ENCODE measurements around the gene TBX15.
"Not testable (repeated sequence)": the region's sequence is repeated elsewhere in the genome, so short reads cannot be mapped to it uniquely, and the experiment has no call there.

Gene TBX15

DNA sequence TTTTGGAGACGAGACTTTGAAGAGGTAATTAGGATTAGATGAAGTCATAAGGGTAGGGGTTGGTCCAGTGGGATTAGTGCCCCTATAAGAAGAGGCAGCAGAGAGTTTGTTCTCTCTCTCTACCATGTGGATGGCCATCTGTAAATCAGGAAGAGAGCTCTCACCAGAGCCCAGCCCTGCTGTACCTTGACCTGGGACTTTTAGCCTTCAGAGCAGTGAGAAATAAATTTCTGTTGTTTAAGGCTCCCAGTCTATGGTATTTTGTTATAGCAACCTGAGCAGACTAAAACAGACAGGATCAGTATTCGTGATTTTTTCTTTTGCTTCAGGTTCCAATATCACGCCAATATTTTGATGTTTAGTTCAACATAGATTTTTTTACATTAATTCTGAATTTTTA lies 30.0 kb downstream of the TBX15 start:
- DNase-seq = no peak

DNA sequence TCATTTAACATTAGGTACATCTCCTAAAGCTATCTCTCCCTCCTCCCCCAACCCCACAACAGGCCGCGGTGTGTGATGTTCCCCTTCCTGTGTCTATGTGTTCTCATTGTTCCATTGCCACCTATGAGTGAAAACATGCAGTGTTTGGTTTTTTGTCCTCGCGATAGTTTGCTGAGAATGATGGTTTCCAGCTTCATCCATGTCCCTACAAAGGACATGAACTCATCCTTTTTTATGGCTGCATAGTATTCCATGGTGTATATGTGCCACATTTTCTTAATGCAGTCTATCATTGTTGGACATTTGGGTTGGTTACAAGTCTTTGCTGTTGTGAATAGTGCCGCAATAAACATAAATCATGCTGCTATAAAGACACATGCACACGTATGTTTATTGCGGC lies 30.6 kb downstream of the TBX15 start:
- not testable (repeated sequence) for DNase-seq

DNA sequence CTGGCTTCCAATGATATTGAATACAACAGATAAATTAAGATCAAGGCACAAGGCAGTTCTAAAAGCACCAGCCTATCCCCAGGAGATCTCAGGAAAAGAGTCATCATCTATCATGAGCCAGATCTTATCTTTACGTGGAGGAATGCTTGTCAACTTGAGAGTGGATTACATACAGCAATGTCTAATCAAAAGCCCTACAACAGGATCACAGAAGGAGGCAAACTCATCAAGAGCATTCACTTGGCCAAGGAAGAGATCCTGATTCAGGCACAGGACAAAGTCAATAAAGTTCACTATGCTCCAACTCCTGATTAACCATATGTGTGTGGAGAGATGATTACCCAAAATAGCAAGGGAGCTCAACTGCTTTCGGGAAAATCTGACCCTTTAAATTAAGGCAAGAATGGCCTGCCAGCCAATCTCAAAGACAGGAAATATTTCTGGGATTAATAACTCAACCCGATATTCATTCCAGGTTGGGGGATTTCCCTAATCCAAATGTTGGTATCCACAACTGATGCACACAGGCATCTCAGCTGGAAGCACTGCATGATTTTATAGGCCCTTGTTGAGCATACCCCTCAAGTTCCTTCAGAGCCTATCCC lies 33.7 kb downstream of the TBX15 start:
- no peak for DNase-seq

DNA sequence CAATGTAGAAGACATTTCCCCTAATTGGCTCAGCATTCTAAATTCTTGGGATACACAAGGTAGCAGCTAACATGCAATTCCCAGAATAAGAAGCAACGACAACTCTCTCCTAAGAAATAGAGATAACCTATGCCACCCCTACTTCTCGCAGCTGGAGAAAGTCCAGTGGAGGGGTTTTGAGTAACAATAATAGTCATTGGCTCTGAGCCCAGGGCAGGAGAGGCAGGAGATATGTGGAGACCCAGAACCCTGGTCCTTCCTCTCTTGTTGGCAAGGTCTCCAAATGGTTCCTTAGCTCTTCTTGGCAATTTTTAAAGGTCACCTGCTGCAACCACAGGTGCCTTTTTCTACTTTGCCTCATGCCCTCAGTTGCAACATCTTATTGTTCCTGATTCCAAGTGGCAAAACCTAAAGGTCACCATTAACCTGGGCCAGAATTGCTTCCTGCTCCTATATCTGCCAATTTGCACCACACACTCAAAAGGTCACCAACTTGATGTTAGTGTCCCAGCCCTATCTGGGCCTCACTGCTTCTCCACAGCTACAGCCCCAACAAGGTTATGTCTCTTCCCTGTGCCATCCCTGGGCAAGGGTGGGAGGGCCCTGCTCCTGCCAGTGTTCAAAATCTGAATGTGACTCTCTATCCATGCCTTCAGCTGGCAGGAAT lies 36.7 kb downstream of the TBX15 start:
- DNase-seq = no peak

DNA sequence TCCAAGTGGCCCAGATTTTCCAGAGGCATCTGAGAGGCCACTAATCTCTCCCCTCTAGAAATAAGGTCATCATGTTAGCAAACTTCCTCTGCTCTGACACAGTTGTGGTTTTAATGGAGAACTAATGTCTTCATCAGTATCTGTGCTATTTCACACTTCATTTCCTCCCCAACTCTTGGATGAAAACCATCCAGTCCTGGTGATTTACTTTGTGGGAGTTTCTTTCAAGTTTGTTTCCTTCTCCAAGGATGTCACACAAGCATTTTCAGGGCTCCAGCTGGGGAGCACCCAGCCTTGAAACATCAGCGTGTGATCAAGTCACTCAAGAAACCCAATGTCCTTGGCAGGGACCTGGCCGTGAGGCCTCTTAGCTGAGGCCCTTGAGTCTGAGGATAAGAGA lies 38.8 kb downstream of the TBX15 start:
- DNase-seq = no peak

DNA sequence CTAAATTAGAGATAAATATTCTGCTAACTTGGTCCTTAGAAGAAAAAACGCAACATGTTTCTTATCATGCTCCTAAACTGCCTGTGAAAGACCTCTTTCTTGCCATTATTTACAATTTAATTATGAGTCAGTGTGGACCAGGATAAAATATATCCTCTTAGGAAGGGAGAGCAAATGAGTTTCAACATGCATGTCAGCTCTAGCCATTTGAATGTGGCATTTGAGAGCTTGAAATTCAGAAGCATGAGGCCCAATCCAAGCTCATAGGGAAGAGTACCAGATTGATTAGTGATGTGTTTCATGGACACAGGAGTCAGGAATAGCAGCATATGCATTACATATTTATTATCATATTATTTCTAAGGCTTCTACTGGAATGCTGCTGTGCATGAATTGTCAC lies 39.3 kb downstream of the TBX15 start:
- no peak for DNase-seq

DNA sequence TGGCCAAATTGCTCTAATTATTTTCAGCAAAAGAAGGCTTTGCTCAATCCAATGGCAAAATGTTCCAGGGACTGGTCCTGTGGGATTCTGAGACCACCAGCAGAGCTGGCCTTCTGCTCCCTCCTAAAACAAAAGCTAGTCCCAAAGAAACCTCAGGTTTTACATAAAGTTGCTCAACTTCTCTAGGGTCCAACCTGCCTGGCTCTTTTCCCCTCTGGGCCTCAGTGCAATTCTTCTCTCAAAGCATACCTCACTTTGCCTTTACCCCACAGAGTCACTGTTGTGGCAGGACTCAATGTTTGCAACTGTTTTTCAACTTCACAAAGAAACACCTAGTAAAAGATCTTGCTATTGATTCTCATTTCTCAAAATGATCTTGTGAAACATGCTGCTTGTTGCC lies 39.8 kb downstream of the TBX15 start:
- no peak for DNase-seq

DNA sequence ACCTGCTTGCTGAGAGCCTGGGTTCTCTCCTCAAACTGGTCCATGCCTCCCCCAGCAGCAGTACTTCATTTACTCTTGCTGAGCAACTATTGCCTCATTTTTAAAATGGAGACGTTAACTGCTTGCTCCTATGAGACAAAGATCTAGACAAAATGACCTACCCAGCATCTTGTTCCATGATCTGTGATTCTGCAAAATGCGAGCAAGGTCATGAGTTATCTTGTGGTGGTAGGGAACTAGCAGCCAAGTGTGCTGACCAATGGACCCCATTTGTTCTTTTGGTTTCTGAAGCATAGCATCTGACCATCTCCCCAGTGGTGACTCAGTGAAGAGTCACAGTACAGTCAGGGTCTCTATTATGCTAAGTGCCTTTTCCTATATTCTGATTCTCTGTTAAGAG lies 40.4 kb downstream of the TBX15 start:
- DNase-seq = no peak

DNA sequence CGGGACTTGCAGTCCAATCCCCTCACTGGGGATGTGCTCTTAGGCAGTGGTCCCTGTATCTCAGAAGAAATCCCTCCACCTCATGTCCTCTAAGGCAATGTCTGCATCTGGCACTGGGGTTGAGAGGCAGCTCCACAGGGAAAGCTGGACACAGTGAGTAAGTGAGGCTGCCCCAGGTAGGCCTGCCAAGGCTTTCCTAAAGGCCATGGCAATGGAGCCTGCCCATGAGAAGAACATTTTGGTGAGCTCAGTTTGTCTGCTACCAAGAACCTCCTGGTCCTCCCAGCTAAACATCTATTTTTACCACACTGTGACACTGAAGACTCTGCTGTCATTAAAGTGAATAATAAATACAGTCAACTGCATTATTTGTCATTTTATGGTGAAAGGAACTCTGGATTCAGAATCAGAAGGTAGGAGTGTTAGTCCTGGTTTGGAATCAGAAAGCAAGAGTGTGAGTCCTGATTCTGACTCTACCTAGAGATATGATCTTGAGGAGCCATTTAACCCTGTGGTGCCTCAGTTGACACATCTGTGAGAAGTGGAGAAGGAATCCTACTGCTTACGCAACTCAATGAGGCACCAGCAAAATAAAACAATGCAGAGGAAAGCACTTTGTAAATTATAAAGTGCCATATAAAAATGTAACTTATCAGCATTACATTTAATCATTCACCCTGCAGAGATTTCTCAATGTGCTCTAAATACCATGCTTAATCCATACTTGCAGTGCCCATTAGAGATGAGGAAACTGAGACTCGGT lies 41.0 kb downstream of the TBX15 start:
- no peak for DNase-seq

DNA sequence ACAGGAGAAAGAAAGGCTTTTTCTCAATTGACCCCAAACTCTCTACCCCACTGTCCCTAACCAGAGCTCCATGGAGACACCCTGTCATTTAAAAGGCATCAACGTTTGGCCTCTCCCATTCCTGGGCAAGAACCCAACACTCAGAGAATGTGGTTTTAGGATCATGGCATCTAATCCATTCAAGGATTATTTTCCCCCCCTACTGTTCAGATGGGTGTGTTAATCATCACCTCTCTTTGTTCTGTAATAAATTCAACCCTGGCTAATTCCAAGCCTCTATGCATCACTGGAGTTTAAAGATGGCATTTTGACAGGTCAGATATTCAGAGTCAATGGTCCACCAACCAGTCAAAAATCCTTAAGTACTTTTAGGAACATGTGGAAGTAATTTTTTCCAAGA lies 42.7 kb downstream of the TBX15 start:
- DNase-seq = no peak

DNA sequence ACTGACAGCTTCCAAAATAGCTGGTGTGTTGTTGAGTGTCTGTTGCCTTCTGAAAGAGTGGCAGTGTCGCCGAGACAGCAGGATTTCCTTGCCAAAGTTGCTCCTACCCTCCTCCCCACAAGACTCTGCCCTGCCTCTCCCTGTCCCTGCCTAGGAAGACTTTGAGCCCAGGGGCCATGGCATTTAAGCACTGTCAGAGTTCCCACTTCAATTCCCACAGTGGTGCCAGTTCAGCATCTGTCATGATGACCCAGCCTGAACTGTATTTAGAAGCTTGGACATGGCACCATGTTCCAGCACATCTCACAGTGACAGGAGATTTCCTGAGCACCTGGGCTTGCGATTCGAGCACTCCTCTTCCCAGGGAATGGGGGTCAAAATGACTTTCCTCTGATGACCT lies 43.6 kb downstream of the TBX15 start:
- no peak for DNase-seq

DNA sequence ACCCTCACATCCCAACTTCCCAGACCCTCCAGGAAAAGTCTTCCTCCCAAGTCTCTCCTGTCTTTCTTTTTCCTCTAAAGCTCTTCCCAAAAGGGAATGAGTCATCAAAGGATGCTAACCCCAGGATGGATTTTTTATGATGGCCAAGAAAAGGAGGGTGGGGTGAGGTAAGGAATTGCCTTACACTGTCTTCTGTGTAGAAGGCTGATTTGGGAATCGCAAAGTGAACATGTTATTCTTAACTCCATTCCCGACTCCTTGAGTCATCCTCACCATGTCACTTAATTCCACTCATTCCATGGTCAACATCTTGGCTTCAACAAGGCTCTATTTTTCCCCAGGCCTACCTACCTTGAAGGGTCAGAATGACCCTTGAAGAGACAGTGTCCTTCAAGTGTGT lies 44.0 kb downstream of the TBX15 start:
- no peak for DNase-seq

DNA sequence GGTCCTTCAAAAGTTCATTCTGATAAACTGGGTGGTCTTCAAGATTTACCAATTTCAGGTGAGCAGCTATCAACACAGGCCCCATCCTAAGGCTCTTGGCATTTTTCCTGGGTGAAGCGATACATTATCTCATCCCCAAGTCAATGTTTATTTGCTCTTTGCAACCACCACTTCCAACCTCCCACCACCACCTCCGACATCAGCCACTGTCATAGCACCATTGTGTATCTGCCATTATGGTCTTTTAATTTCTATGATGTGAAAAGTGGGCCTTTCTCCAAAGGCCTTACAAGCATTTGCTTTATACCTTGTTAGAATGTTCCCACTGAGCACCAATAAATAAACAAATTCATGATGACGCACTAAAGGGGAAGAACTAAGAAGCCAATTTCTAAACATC lies 47.2 kb downstream of the TBX15 start:
- no peak for DNase-seq

DNA sequence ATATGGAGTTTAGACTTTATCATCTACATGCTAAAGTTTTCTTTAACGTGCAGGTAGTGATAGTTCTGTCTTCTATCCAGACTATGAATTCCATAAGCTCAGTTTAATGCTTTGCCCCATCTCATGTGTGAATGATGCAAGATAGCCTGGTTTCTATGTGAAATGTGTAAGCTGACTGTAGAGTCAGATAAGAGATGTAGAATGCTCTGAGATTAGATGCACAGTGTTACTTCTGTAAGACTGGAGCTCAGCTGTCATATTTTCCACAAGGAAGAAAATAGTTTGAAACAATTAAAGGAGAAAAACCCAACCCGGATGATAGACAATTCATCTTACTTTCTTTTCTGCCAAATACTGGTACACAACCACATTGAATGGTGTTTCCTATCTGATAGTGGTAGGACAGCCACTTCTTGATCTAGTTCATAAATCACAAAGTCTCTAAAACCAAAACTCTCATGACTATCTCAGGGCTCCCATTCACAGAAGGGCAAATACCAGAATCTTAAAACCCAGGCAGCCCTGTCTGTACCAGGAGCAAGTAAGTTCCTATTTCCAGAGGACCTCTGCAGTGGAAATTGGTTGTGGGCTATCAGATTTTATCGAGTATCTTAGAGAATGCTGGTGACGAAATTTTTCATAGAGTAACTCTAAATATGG lies 50.6 kb downstream of the TBX15 start:
- DNase-seq = no peak

DNA sequence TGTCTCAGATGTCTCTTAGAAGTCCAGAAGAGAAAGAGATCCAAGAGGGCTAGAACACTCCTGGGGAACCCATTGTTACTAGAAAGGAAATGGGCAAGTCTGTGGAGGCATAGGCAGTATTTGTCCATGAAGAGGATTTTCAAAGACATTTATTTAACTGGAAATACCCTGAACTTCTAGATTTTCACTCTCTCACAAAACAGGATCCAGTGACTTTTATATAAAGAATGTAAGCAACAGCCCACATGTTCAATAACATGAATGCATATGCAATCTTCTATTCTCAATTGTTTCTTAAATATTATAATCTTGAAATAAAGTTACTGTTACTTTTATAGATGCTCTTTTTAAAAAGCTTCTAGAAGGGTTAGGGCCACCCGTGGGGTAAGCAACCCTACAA lies 53.4 kb downstream of the TBX15 start:
- DNase-seq = no peak

DNA sequence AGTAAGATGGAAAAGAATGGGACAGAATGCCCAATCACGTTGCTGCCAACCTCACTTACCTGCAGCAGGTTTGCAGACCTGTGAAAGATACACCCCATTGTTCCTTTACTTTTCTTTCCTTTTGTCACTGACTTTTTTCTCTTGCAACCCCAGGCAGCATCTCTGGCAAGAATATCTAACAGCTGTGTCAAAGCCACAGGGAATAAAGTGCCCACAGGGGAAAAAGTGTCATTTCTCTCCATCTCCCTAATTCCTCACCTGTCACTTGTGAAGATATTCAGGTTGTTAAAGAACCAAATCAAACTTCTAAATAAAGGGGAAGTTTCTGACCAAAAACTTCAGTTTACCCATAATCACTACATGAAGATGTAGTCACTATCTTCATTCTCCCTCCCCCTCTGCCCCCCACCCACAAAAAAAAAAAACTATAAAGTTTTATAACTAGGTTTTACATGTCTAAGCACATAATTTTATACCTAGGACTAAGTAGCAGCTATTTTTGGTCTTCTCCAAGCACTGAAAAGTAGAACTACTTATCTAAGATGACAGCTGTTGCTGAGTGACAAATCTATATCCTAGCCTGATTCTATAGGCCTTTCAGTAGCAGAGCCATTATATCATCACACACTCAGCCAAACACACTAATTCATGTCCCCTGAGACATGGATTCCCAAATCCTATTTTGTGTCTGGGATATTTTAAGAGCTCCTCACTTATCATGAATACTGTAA lies 54.9 kb downstream of the TBX15 start:
- no peak for DNase-seq

DNA sequence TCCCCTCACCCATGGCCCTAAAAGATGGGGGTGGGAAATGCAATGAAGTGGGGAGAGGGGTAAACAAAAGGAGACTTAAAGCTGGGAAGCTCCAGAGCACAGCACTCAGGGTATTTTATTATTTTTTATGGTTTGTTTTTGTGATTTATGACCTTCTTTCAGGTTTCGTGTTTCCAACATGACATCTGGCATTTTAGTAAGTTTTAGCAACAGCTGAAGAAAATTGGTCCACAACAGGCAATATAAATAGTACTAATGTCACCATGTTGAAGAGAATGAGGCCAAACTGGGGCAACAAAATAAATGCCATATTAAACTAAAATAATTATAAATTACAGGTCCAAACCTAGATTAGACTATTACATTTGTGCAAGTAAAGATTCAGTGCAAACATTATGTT lies 56.3 kb downstream of the TBX15 start:
- DNase-seq = no peak

DNA sequence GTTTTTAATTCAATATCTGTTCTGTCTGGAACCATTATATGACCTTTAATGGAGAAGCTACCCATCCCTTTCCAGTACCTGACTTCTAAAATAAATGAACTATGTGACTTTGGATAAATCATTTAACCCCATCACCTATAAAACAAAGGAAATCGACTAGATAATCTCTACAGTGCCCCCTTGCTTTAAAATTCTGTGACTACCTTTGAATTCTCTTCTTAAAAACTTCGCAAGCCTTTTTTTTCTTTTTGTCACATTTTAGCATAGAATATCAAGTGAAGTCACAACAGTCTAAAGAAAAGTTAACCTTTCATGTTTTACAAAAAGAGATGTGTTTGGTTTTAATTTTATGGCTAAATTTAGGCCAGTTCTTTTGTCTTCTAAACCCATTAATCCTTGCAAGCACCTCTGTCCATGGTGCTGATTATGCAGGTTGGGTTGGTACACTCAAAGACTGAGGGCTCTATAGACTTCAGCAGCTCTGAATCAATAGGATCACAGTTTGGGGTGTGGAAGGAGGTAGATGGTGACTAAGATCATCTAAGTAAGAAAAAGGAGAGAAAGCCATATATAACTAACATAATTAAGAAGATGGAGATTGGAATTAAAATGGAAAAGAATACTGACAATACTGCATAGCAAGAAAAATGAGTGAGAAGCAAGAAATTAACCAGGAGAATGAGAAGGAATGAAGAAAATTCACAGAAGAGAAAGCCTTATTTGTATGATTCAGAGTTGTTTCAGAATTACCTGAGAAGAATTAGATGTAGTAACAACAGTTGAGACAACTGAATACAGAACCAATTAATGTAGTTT lies 59.2 kb downstream of the TBX15 start:
- DNase-seq = no peak

DNA sequence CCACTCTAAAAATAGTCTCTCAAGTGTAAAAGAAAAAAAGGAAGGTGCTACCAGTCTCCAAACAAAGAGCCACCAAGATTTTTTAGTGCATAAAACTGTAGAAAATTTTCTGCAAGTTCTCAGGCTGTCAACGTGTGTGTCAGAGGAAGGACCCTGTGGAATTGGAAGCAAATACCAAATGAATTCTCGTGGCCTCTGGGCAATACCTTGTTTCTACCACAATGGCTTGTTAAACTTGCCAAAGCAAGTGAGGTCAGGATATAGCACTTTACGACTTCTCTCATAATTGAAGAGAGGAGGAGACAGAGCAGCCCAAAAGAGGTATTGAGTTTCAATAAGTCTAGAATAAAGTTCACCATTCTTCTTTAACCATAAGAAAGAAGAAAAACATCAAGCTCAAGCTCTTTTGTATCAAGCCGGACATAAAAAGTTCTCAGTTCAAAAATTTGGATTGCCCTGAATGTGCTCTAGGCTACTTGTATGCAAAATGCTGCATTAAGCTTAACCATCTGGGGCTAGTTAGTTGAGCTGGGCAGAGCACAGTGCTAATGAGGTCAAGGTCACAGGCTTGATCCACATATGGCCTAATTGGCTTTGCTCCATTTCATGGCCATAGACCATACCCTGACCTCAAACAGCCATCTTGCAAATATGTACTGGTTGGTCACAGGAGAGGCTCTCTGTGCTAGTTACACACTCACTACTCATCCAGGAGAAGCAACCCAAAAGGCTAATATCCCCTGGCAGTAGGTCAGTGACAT lies 60.5 kb downstream of the TBX15 start:
- no peak for DNase-seq

DNA sequence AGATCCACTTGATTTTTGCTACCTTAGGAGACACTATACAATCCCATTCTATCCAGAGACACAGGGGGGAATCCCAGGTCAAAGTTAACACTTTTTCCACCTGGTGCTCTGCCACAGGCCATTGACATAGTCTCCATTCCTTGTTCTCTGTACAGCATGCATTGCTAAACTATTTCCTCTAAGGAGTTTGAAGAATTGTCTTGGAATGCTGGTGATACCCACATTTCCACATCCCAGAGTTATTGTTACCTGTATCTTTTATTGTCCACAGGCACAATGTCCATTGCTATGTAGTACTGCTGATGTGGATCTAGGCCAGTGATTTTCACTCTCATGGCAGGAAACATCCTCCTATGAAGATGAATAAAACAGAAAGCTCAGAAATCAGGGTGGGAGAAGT lies 61.9 kb downstream of the TBX15 start:
- DNase-seq = no peak

DNA sequence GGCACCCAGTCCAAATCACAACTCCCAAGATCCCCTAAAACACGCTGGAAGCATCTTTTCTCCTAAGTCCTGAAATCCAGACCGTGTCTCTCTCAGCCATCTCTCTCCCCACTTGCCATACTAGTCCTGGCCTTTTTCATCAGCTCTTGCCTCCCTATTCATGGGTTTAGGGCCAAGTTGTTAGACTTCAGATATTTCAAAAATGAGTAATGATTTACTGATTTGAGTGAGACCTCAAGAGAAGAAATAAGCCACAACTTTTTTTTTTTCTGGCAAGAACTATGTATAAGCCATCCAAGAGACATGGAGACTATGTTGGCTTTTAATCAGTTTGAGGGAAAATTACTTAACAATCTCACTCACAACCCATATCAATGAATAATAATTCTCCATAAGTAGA lies 62.5 kb downstream of the TBX15 start:
- no peak for DNase-seq

DNA sequence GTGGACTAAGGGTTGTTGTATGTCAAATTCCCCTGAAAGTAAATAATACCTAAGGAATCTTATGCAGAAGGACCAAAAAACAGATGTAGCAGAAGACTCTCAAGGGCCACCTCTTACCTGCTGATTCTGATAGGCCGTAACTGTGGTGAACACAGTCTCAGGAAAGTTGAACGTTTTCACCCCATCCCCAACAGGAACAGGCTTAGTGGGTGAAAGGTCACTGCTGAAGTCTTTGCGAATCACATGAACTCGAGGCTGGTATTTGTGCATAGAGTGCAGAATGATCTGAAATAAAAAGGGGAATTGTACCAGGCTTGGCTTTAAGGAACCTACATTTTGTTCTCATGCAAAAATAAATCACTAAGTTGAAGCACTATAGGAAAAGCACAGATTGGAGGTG lies 64.8 kb downstream of the TBX15 start:
- no peak for DNase-seq
